ENCODE results near the gene CAPZB.

CAPZB gene

DNA sequence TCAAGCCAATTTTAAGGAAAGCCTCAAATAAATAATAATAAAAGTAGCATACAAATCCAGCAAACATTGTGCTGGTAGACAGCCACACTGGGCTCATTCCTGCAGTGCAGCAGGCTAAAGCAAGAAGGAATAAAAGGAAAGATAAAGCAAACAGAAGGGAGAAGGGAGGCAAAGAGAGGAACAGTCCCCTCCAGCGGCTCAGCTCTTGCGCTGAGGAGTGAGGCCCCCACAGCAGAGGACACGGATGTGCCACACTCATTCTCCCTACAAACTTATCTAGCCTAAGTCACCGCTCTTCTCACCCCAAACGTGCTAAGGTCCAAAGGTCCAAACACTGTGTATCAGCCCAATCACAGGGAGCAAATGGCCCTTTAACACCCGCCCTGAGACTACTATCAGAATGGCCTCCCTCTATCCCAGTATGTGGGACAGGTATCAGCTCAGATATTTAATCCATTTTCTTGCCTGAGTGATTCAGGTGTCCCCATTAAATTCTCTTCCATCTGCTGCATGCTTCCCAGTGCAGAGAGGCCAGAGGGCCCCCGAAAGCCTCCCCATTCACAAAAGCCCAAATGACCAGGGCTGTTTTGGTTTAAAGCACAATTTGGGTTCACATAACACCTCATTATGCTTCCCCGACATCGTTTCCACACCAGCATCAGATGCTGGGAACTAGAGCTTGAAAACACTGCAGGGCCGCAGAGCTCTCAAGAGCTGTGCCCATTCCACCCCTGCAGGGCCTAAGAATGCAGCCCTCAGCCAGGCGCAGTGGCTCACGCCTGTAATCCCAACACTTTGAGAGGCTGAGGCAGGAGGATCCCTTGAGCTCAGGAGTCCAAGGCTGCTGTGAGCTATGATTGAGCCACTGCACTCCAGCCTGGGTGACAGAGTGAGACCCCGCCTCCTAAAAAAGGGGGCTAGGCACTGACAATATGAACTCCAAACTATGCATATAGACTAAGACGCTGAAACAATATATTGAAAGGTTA, 17.8 kb downstream of the CAPZB start:
- no peak for DNase-seq

DNA sequence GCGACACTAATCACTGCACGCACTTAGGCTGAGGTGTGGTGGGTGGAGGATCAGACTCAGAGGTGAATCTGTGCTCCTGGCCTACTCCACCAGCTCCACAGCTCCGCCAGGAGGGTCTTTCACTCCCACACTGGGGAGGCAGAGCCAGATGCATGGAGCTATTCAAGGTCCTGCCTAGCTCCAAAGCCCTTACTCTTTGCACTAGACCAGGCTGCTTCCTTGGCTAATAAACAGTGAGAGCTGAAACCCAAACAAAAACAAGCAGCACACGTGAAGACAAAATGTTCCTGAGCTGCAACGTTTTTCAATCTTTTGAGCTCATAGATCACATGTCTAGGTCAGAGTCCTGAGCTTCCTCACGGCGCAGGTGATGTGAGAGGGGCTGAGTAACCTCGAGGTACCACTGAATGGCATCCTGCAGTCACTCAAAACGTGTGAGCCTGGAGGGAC, 19.2 kb downstream of the CAPZB start:
- no peak for DNase-seq

GRCh38 chr1:19465650-19466049, 19.7 kb downstream of the CAPZB start:
- no peak for DNase-seq

GRCh38 chr1:19465123-19465522, 20.2 kb downstream of the CAPZB start:
- no peak for DNase-seq

DNA sequence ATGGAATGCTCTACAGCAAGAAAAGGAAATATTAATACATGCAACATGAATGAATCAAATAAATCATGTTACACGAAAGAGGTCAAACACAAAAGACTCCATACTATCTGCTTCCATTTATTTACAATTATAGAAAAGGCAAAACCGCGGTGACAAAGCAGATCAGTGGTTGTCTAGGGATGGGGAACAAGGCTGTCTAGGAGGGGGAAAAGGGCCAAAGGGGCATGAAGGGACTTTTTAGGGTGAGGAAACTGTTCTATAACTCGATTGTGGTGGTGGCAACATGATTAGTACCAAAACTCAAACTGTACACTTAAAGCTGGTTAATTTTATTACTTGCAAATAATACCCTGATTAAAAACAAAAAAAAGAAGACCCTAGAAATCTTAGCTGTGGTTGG, 20.6 kb downstream of the CAPZB start:
- DNase-seq: no peak

- no peak for DNase-seq
Measured at GRCh38 chr1:19463504-19463803, 21.9 kb downstream of the CAPZB start.

DNA sequence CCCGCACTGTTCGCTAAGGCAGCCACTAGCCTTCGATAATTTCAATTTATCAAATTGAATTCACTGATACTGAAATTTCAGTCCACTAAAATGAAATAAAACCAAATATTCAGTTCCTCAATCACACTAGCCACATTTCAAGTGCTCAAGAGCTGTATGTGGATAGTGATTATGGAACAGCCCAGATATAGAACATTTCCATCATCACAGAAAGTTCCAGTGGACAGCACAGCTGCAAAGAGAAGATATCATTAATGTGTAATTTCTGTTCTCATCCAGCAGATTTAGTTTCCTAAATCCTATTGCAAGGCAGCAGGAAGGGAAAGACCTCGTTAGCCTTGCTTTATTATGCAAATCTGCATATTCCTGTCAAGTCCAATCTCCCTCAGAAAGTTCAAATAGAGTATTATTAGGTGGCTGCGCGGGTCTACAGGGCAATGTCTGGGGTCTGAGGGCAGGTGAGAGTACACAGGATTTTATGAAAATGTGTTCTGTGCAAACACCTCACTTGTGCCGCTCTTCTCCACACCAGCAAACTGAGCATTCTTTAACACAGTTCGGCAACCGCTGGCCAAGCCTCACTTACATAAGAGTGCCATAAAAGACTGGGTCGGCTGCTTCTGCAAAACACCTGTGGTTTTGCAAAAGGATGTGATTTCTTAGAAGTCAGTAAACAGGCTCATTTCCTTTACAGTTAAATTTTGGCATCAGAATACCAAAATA, 22.4 kb downstream of the CAPZB start:
- no peak for DNase-seq

DNA sequence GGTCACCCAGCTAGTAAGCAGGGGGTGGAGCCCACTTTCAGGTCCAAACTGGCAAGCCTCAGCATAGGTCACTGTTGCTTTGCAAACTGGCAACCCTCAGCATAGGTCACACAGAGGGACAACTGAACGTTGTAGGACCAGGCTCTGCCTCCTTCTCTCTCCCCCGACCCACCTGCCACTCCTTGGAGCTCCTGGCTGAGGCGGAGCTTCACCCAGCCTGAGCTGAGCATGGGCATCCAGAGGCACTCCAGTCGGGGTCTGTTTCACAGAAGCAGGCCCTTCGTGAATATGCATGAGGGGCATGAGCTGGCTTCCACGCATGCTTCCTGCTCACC, 24.2 kb downstream of the CAPZB start:
- DNase-seq: no peak

- DNase-seq: no peak
Measured at GRCh38 chr1:19460535-19461219, 24.7 kb downstream of the CAPZB start.

- no peak for DNase-seq
Measured at GRCh38 chr1:19458815-19459417, 26.4 kb downstream of the CAPZB start.

DNA sequence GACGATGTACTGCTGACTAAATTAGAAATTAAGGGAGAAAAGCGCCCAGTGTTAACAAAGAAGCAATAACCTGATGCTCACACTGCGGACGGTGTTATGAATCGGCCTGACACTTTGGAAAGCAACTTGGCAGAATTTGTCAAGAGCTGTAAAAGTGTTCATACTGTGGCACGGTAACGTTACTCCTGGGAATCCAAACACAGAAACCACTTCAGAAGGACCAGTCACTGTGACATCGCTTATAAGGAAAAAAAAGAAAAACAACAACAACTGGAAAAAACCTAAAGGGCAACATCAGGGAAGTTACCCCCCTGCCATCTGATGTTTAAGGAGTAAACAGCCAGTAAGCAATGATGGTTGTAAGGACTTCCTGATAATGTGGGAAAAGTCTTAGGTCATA, 27.7 kb downstream of the CAPZB start:
- no peak for DNase-seq

GRCh38 chr1:19456968-19457441, 28.3 kb downstream of the CAPZB start:
- no peak for DNase-seq

DNA sequence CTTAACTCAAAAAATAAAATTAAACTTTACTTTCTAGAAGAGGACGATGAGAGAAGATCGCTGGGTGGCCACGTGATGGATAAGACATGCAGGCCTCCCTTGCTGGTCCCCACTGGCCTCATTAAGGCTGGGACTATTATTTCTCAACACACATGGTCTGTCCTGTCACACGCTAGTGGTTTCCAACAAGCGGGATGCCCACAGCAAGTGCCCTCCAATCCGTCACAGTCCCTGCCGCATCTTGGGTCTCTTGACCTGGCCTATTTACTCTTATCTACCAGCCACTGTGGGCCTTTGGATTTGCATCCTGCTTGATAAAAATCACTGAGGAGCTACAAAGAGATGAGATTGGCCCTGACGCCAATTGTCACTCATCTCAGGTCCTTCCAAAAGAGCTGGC, 30.0 kb downstream of the CAPZB start:
- no peak for DNase-seq

DNA sequence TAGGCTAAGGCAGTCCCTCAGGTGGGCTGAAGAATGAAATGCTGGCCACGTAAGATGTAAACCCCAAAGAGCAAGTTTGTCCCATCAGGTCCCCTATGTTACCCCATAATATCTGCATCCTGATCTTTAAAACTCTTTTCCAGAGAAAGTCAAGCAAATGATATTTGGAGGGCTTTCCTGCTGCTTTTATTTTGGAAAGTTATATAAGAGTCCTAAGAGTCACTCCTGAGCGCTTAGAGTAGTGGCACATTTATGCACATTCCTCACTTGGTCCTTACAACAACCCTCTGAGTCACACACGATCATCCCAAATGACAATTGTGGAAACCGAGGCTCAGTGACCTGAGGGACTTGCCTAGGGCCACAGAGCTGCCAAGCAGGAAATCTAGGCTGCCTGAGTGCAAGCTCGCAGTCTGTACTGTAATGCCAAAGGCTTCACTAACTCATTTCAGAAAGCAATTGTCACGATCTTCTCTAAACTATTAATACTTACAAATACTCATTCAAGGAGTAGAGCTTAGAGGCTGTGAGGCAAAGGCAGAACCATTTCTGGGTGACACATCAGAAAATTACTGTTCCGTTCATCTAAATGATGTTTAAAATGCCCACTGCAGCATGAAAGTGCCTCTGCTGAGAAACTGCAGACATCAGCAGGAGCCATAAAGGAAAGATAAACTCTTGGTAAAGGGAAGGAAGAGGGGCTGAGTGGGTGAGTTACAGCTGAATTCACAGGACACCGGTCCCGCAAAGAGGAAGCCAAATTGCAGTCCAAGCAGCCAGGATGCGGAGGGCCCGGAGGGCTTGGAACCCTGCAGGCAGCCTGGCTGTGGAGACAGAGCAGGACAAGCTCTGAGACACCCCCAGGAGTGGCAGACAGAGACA, 30.8 kb downstream of the CAPZB start:
- DNase-seq: no peak

- no peak for DNase-seq
Measured at GRCh38 chr1:19453741-19454201, 31.6 kb downstream of the CAPZB start.

GRCh38 chr1:19452221-19452663, 33.1 kb downstream of the CAPZB start:
- DNase-seq: no peak

DNA sequence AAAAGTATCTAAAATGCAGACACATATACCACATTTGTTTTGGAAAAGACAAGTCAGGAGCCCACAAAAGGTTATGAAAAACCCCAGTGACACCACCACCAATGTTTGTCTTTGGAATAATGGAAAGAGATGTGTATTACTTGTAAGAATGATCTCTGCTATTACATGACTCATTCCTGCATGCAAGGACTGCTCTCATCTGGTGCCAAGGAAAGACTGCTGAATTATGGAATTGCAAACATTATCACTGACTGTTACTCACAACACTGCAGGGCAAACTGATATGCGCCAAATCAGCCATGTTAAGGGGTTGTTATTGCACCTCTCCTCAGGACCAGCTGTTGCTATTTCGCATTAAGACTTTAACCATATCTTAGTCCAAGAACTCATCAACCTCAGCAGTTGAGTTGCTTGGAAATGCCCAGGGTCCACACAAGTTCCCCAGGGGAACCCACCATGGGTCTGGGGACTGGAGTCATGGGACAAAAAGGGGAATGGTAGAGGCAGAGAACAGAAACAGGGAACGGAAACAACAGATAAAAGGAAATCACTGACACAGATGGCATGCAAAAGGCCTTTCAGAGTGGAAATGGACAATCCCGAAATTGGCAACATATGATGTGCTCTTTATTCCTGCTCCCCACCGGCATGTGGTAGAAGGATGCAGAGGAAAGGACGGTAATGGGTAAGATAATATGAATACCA, 34.4 kb downstream of the CAPZB start:
- no peak for DNase-seq

- no peak for DNase-seq
Measured at GRCh38 chr1:19449454-19450228, 35.7 kb downstream of the CAPZB start.

DNA sequence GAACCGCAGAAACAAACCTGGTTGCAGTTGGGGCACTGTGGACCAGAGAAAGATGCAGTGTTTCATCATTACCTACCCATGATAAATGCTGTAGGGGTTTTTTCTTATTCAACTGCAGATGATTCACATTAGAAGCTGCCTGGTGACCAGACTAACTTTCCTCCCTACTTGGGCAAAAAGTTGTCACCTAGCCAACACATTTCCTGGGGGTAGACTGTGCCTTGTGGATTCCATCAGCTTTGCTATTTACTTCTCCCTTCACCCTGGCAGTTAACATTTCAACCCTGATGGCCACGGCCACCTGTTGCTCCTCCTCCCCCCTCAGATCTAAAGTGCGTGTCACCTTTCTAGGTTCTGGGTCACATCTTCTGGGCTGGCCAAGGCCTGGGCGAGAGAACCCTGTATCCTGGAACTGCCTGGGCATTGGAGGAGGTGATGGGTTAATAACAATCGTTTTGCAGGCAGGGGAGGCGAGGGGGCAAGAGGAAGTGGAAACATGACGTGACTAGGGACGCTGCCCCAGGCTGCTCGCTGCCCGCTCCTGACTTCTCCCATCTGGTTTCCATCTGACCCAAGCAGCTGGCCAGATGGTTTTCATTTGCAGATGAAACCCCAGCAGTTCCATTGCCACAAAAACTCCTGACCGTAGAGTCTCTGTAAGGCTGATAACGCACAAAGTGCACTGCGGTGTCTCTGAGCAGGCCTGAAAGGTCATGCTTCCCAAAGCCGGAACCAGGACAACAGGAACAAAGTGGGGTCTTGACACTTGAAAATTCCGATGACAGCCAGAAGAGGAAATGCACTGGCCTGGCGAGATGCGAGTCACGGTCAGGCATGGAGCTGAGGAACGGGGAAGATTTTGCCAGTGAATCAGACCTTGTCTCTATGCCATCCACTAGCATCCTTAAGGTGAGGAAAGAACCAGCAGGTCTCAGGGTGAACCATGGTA, 36.6 kb downstream of the CAPZB start:
- no peak for DNase-seq
